Measurements from ENCODE around the gene CSF3R. TPM values are rescaled to one million over a fixed set of nuclear protein-coding genes. Genes with fewer than 3 reads are reported as not detected.
A peak's percentile ranks its signal among the peaks of the same experiment; 100 is the strongest.

CSF3R gene
- total RNA-seq, 1 donor from 2014 or later: 0.16 TPM

DNA sequence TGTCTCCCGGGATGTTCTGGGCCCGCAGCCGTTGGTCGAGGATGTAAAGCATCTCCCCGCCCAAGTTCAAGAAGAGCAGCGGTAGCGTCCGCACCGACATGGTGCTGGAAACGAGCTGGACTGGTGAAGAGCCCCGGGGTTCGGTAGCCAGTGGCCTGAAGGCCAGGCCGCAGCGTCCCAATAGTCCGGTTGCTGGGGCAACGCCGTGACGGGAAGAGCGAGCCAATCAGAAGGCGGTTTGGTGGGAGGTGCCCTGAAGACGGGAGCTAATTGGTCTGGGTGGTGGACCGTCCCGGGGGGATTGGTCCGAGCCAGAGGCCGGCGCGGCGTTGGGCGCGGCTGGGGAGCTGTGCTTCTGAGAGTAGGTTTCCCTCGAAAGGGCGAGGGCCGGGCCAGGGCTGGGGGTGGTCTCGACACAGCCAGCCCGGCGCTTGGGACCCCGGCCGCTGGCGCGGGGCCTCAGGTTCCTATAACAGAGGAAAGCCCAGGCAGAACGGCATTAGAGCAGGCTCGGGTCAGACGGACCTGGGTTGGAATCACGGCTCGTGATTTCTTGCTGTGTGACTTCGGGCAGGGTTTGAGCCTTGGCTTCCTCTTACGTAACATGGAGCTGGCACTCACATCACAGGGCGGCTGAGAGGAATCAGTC lies 32.3 kb downstream of the CSF3R start, which contains the start of gene OSCP1:
OSCP1 (minus strand) TSS at position 182 of the 649 bp plus-strand sequence; CDS start at position 100, 82 bp downstream.
- Mint-ChIP-seq H3K27ac (peak within 1 kb of the TSS; percentile 89), H3K36me3 (ENCODE audit: low read depth) (peaks cover 11% of the 10 kb centered on the region), H3K4me3 (peak within 1 kb of the TSS; percentile 89), H3K4me1 (peaks cover 20% of the 10 kb centered on the region), H3K27me3 (no peaks in the 10 kb centered on the region), H3K9me3 (no peaks in the 10 kb centered on the region)
- DNase-seq: peak; percentile 97
- intact Hi-C loops (cut with micrococcal nuclease): loop anchor here (2.0 kb wide), 1 partner anchor 14 kb away; the partner anchor contains the start of gene MRPS15

DNA sequence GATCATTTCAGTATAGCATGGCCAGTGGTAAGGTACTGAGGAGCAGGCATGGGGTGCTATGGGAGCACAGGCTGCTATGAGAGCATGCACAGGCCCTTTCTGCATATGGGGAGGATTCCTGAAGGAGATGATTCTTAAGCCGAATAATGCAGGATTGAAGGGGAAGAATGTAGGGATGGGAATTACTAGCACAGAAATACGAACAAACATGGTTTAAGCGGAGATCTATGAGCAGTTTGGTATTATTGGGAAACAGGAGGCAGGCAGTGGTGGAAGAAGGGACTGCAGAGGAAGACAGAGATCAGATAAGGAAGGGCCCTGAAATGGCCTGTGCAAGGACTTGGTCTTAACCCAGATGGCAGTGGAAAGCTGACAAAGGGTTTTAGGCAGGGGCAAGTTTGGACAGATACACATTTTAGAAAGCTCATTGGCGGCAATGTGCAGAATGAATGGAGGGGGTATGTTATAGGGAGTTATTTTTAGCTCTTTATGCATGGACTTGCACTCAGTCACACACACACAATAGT lies 34.1 kb downstream of the CSF3R start:
- Mint-ChIP-seq H3K36me3 (ENCODE audit: low read depth) (no peaks in the 10 kb centered on the region), H3K27me3 (peaks cover 6% of the 10 kb centered on the region), H3K27ac (no peak overlapping the region), H3K9me3 (no peaks in the 10 kb centered on the region), H3K4me3 (peak overlapping the region; percentile 25), H3K4me1 (peaks cover 20% of the 10 kb centered on the region)
- no peak for DNase-seq
- intact Hi-C loops (cut with micrococcal nuclease): no loop called here

DNA sequence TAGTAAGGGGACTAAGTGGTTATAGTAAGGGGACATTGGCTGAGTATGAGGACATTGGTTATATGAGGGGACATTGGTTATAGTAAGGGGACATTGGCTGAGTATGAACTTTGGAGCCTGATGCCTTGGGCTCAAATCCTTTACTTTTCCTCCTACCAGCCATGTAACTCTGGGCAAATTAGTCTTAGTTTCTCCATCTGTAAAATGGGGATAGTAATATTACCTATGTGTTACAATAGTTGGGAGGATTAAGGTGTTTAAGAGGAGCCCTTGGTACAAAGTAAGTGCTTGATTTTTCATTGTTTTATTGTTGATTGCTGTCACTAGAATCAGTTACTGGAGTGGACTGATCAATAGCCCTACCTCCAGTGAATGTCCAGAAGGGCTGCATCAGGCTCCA lies 35.3 kb downstream of the CSF3R start:
- H3K9me3 Mint-ChIP-seq: no peaks in the 10 kb centered on the region
- intact Hi-C loops (cut with micrococcal nuclease): no loop called here
- peaks cover 6% of the 10 kb centered on the region for H3K27me3 Mint-ChIP-seq
- peaks cover 20% of the 10 kb centered on the region for H3K4me1 Mint-ChIP-seq
- H3K27ac Mint-ChIP-seq: no peak overlapping the region
- H3K36me3 Mint-ChIP-seq (ENCODE audit: low read depth): no peaks in the 10 kb centered on the region
- no peak overlapping the region for H3K4me3 Mint-ChIP-seq
- DNase-seq: no peak

DNA sequence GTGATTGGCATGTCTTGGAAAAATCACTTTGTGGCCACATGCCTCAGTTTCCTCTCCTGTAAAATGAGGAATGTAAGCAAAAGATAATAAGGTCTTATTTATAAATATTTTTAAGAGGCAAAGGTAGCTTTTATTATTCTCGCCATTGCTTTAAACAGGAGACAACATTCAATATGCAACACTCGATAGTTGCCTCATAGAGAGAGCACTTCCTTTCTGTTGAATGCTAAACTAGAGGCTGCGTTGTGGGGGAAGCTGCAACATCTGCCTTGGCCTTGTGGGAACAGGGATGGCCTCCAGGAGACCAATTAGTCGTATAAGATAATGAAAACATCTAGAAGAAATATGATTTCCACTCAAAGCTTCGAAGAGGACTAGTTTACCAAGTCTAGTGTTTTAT lies 36.0 kb downstream of the CSF3R start:
- H3K4me3 Mint-ChIP-seq: no peak overlapping the region
- no peak for DNase-seq
- H3K36me3 Mint-ChIP-seq (ENCODE audit: low read depth): no peaks in the 10 kb centered on the region
- peaks cover 20% of the 10 kb centered on the region for H3K4me1 Mint-ChIP-seq
- intact Hi-C loops (cut with micrococcal nuclease): no loop called here
- H3K9me3 Mint-ChIP-seq: no peaks in the 10 kb centered on the region
- H3K27ac Mint-ChIP-seq: no peak overlapping the region
- H3K27me3 Mint-ChIP-seq: peaks cover 6% of the 10 kb centered on the region

DNA sequence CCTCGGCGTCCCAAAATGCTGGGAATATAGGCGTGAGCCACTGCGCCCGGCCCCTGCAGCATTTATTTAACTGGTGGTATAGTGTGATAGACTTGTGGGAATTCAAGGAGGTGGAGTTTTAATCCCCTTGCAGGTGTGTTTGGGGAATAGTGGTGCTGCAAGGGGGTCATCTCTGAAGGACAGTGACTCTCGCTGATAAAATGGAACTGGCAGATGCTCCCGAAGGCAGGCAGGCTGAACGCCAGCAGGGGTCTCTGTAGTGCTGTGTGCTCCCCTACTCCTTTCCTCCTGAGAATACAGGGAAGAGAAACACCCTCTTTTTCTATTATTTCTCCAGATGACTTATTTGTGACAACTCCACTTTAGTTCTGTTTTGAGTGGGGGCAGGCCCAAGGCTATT lies 36.4 kb downstream of the CSF3R start:
- DNase-seq: peak; percentile 77
- Mint-ChIP-seq H3K27me3 (peaks cover 6% of the 10 kb centered on the region), H3K4me1 (peaks cover 15% of the 10 kb centered on the region), H3K4me3 (no peak overlapping the region), H3K27ac (no peak overlapping the region), H3K36me3 (ENCODE audit: low read depth) (no peaks in the 10 kb centered on the region), H3K9me3 (no peaks in the 10 kb centered on the region)
- intact Hi-C loops (cut with micrococcal nuclease): no loop called here

DNA sequence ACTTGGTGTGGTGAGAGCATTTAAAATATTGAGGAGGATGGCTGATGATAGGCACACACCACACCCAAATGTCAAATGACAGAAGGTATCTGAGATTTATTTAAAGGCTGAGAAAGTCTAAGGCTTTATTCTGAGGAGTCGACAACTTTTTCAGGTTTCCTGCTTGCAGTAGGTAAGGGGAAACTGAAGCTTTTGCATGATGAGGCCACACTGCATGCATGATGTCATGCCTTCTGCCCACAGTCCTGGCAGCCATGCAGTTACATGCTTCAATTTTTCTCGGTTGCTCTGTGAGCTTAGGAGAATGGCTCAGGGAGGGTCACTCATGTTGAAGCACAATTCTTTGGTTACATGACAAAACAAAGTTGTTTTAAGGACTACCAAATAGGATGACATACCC lies 39.4 kb downstream of the CSF3R start:
- no peak for DNase-seq
- Mint-ChIP-seq H3K27me3 (peaks cover 6% of the 10 kb centered on the region), H3K4me1 (peaks cover 7% of the 10 kb centered on the region), H3K9me3 (no peaks in the 10 kb centered on the region), H3K36me3 (ENCODE audit: low read depth) (no peaks in the 10 kb centered on the region), H3K27ac (no peak overlapping the region), H3K4me3 (no peak overlapping the region)
- intact Hi-C loops (cut with micrococcal nuclease): no loop called here

DNA sequence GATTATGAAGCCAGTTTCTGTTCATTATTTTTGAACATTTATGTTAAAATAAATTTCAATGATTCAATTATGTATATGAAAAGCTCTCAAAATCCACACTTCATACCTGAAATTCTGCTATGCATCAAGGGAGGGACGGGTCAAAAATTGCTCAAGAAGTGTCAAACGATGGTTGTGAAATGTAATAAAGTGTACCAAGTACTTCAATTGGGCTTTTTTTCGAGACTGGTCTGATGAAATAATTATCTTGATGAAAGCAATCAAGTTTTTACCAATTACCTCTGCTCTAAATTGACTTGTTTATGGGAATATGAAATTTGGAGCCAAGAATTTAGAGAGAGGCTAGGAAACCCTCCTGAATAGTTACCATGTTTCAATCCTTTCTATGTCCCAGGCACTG lies 40.4 kb downstream of the CSF3R start:
- H3K36me3 Mint-ChIP-seq (ENCODE audit: low read depth): no peaks in the 10 kb centered on the region
- no peak for DNase-seq
- H3K27me3 Mint-ChIP-seq: peaks cover 6% of the 10 kb centered on the region
- intact Hi-C loops (cut with micrococcal nuclease): no loop called here
- no peaks in the 10 kb centered on the region for H3K9me3 Mint-ChIP-seq
- no peak overlapping the region for H3K27ac Mint-ChIP-seq
- no peak overlapping the region for H3K4me3 Mint-ChIP-seq
- peaks cover 7% of the 10 kb centered on the region for H3K4me1 Mint-ChIP-seq

DNA sequence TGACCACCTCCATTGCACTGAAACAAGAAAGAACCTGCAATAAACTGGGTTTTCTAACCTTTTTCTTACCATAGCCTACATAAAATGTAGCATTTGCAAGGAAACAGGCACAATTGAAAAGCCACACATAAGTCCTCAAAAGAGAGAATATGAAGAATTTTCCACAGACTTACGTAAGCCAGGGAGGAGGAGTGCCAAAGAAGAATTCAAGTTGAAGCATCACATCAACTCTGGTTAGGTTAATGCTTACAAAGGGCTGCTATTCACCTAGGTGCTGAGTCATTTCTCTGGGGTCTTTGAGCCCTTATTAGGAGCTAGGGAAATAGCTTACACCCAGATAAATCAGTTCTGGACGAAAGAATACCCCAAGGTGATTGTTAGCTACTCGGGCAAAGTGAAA lies 42.1 kb downstream of the CSF3R start:
- no peak overlapping the region for H3K4me3 Mint-ChIP-seq

DNA sequence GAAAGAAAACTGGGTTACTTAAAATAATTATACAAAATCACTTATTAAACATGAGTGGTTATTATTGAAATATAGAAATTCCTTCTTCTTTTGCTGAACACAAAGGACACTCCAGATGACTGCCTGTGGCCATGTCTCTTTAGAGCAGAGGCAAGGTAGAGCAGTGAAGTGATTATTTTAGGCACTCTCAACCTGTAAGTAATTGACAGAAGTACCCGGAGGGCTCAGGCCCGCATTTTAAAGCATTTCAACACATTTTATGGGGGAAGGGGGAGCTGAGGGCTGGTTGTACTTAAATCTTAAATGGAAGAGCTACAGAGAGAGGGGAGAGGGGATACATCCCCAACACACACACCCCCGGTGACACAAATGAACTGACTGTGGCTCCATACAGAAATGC lies 42.7 kb downstream of the CSF3R start:
- H3K27ac Mint-ChIP-seq: no peak overlapping the region
- intact Hi-C loops (cut with micrococcal nuclease): no loop called here
- H3K4me3 Mint-ChIP-seq: no peak overlapping the region
- H3K27me3 Mint-ChIP-seq: peaks cover 9% of the 10 kb centered on the region
- H3K4me1 Mint-ChIP-seq: no peaks in the 10 kb centered on the region
- no peak for DNase-seq
- H3K36me3 Mint-ChIP-seq (ENCODE audit: low read depth): no peaks in the 10 kb centered on the region
- no peaks in the 10 kb centered on the region for H3K9me3 Mint-ChIP-seq

More for the DNA sequence above, 42.1 kb downstream of the CSF3R start:
- Mint-ChIP-seq H3K4me1 (no peaks in the 10 kb centered on the region), H3K27ac (no peak overlapping the region), H3K9me3 (no peaks in the 10 kb centered on the region), H3K36me3 (ENCODE audit: low read depth) (no peaks in the 10 kb centered on the region), H3K27me3 (peaks cover 9% of the 10 kb centered on the region)
- intact Hi-C loops (cut with micrococcal nuclease): no loop called here
- no peak for DNase-seq

DNA sequence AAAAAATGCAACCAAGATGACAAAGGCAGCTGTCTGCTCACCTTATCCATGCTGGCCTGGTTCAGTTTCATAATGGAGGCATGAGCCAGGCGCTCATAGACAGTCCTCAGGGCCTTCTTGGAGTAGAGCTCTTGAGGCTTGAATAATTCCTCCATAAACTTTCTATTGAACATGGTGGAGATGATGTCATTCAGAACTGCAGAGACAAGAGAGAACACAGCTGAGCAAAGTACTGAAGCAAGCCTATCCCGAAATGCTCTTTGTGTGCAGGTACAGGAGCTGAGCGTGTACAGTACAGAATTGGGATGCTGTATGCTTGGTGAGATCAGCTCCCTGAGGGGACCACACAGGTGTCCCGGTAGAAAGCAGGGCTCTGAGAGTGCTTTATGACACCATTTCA lies 44.0 kb downstream of the CSF3R start:
- Mint-ChIP-seq H3K9me3 (no peaks in the 10 kb centered on the region), H3K4me1 (no peaks in the 10 kb centered on the region), H3K27me3 (peaks cover 6% of the 10 kb centered on the region), H3K36me3 (ENCODE audit: low read depth) (no peaks in the 10 kb centered on the region), H3K4me3 (no peak overlapping the region), H3K27ac (no peak overlapping the region)
- DNase-seq: no peak
- intact Hi-C loops (cut with micrococcal nuclease): no loop called here

DNA sequence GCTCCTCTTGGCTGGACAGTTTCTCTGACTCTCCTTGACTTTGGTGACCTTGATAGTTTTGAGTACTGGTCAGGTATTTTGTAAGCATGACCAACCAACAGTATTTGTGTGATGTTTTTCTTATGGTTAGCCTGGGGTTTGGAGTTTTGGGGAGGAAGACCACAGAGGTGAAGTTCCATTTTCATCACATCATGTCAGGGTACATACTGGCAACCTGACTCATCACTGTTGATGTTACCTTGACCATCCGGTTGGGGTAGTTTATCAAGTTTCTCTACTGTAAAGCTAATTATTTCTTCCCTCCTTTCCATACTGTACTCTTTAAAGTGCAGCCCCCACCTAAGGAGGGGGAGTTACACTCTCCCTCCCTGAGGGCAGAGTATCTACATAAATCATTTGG lies 45.9 kb downstream of the CSF3R start:
- peaks cover 9% of the 10 kb centered on the region for H3K27me3 Mint-ChIP-seq
- no peak overlapping the region for H3K27ac Mint-ChIP-seq
- H3K36me3 Mint-ChIP-seq (ENCODE audit: low read depth): no peaks in the 10 kb centered on the region
- intact Hi-C loops (cut with micrococcal nuclease): no loop called here
- no peaks in the 10 kb centered on the region for H3K9me3 Mint-ChIP-seq
- no peak overlapping the region for H3K4me3 Mint-ChIP-seq
- no peaks in the 10 kb centered on the region for H3K4me1 Mint-ChIP-seq
- DNase-seq: no peak

DNA sequence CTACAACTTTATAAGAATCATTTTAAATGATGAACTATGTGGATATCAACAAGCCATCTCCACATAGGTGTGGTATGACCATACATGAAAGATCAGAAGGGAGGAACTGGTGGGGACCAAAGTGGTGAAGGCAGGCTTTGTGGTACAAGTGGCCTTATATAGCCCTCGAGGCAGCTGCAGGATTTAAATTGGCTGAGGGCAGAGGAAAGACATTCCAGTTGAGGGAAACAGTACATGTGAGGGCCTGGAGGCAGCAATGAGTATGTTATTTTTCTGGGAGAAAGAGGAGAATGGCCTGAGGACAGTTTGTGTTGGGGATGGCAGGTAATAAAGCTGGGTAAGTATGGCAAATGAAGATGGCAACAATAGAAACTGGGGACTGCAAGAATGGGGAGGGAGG lies 49.6 kb downstream of the CSF3R start:
- no peaks in the 10 kb centered on the region for H3K36me3 Mint-ChIP-seq (ENCODE audit: low read depth)
- peaks cover 3% of the 10 kb centered on the region for H3K4me1 Mint-ChIP-seq
- H3K27ac Mint-ChIP-seq: no peak overlapping the region
- peaks cover 12% of the 10 kb centered on the region for H3K27me3 Mint-ChIP-seq
- DNase-seq: no peak
- no peaks in the 10 kb centered on the region for H3K9me3 Mint-ChIP-seq
- intact Hi-C loops (cut with micrococcal nuclease): no loop called here
- H3K4me3 Mint-ChIP-seq: no peak overlapping the region

DNA sequence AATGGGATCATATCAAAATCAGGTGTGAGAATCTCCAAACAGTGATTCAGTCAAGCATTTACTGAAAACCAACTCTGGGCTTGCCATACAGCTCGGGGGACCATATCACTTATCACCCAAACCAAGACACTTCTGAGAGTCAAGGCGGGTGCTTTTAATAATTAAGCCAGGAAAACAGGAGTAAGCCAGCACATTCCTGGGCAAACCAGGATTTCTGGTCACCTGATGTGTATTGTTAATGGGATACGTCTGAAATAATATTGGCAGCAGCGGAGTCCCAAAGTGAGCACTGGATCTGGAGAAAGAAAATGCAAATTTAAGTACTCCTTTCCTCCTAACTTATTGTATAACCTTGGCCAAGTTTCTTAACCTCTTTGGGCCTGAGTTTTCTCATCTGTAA lies 50.1 kb downstream of the CSF3R start:
- DNase-seq: no peak
- intact Hi-C loops (cut with micrococcal nuclease): no loop called here
- Mint-ChIP-seq H3K27ac (no peak overlapping the region), H3K27me3 (peaks cover 12% of the 10 kb centered on the region), H3K36me3 (ENCODE audit: low read depth) (no peaks in the 10 kb centered on the region), H3K4me1 (peaks cover 3% of the 10 kb centered on the region), H3K9me3 (no peaks in the 10 kb centered on the region), H3K4me3 (no peak overlapping the region)

DNA sequence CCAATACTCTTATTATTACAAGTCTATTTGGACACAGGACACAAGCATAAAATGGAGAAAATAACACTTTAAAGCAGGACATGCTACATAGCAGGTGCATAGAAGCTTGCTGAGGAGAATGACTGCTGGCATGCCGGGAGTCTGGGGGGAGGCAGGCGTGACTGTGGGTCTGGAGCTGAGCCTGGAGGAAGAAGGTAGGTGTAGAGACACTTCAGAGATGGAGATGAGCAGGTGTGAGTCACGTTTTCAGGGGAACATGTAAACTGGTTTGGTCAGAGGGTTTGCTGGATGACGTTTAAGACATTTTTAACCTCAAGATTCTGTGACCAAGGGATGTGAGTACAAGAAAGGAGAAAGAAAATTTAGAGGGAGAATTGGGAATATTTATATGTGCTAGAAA lies 56.9 kb downstream of the CSF3R start:
- DNase-seq: no peak
- Mint-ChIP-seq H3K4me3 (no peak overlapping the region), H3K27ac (no peak overlapping the region), H3K4me1 (peaks cover 8% of the 10 kb centered on the region), H3K36me3 (ENCODE audit: low read depth) (no peaks in the 10 kb centered on the region), H3K9me3 (no peaks in the 10 kb centered on the region), H3K27me3 (peaks cover under 1% of the 10 kb centered on the region)
- intact Hi-C loops (cut with micrococcal nuclease): no loop called here

DNA sequence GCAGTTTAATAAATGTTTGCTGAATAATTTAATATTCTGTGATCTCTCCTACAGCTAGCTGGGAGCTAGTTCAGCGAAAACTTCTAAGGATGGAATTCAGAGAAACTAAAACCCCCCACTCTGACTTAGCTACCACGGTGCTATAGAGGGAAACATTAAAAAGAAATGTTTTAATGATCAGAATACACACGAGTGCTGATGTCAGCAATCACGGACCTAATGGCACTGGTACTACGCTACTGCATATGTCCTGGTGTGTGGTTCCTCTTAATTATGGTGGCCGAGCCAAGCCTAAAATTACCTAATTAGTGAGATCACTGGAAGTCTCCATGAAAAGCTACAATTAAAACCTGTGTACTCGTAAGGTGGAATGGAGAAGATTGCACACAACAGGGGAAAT lies 61.1 kb downstream of the CSF3R start:
- no peak overlapping the region for H3K4me3 Mint-ChIP-seq
- peaks cover 13% of the 10 kb centered on the region for H3K4me1 Mint-ChIP-seq
- H3K27me3 Mint-ChIP-seq: no peaks in the 10 kb centered on the region
- no peaks in the 10 kb centered on the region for H3K36me3 Mint-ChIP-seq (ENCODE audit: low read depth)
- intact Hi-C loops (cut with micrococcal nuclease): loop anchor here (1.0 to 5.0 kb wide), 4 partner anchors 53 to 324 kb away; partner anchors contain the start of gene SH3D21
- H3K27ac Mint-ChIP-seq: no peak overlapping the region
- no peak for DNase-seq
- no peaks in the 10 kb centered on the region for H3K9me3 Mint-ChIP-seq

Measured in activated CD4-positive, alpha-beta T cell treated with anti-CD3 and anti-CD28 coated beads, Interleukin-2, amount 10 ng/mL, durations not matched to agents 24 days and 14 days (primary cell).